NCI-H2107 treated with DMSO at 0.1 percent for 48 hours (cell line): Measurements from ENCODE around the gene LHPP.

Experiments
- DNase-seq: peaks from one replicate; lab custom pipeline; 2025; ENCODE audit not compliant: unreplicated experiment; lab: John Stamatoyannopoulos, UW

LHPP gene

GRCh38 chr10:124520558-124521428, 59.2 kb downstream of the LHPP start:
- no peak for DNase-seq

DNA sequence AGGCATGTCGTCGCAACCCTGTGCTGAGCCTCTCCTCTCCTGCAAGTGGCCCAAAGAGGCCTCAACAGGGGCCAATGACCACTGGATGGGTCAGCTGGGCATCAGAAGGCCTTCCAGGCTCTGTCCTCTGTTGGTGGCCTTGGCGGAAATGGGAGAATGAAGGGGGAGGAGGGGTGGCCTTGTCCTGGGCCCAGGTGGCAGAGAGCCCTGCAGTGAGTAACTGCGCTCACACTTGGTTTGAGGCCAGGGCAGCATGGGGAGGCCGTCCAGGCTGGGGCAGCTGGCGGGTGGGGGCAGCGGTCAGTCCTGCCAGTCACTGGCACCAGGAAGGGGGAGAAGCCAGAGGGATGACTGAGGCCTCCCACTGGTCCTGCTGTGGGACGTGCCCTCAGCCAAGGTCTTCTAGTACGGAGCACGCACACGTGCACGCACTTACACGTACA, 59.8 kb downstream of the LHPP start:
- DNase-seq: no peak

DNA sequence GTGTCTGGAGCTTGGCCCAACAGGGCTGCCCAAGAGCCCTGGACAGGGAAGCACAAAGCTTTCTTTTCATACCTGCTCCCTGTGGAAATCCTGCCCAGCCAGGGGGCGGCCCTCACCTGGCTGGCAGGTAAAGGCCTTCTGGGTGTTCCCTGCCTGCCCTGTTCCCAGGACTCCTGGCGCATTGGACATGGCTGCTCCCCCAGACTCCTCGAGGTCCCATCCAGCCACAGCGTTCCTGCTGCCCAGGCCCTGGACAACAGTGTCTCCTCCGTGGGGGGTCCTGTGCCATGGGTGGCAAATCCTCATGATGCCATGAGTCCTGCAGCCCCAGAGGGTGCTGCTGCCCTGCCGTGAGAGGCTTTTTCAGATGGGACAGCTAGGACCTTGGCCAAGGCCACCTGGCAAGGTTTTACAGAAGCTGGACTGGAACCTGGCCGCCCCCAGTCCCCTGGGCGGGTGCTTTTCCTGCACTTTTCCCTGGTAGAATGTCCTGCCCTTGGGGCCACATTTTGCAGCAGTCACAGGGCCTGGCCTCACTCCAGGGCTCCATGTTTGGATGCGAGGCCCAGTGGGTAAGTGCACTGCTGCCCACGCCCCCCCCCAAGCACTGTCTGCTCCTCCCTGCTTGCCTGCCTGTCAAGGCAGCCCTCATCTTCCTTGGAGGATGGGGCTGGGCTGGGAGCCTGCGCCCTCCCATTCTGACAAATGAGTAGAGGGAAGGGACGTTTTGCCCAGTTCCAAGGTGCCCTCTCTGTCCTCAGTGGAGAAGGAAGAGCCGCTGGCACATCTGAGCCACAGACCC, 60.7 kb downstream of the LHPP start:
- no peak for DNase-seq

DNA sequence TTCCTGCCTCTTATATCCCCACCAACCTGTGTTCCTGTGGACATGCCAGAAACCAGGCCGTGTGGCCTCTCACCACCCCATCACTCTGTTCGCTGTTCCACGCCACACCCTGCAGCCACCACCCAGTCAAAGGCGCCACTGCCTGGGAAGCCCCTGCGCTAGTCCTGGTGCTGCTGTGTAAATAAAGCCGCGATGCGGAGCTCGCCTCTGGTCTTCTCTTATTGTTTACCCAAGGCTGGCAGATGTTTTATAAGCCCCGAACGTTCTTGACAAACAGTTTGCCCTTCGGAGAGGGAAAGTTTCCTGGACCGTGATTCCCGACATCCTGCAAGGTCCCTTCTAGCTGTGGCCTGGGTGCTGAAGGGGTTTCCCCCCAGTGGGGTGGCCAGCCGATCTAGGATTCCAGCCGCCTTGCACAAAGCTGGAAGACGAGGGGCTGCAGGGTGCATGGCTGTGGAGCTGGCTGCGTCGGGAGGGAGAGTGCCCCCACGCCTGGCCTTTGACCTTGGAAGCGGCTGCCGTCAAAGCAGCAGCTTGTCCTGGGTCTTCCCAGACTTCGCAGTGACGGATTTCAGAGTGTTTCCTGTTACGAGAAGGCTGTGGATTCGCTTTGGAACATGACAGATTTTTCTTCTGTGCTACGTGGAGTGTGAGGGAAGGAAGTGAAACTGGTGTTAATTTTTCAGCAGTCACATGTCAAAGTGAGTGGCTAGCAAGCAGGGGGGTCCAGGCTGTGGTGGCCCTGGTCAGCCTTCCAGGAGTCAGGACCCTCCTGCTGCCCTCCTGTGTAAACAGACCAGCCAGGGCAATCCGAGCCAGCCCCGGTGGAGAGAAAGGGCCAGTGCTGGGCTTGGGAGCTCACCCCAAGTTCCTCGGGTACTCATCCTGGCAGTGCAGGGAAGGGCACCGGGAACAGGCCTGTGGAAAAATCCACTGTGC, 61.6 kb downstream of the LHPP start:
- DNase-seq: peak; percentile 6

GRCh38 chr10:124523901-124524300, 62.3 kb downstream of the LHPP start:
- DNase-seq: no peak

GRCh38 chr10:124524991-124525653, 63.5 kb downstream of the LHPP start:
- DNase-seq: no peak

DNA sequence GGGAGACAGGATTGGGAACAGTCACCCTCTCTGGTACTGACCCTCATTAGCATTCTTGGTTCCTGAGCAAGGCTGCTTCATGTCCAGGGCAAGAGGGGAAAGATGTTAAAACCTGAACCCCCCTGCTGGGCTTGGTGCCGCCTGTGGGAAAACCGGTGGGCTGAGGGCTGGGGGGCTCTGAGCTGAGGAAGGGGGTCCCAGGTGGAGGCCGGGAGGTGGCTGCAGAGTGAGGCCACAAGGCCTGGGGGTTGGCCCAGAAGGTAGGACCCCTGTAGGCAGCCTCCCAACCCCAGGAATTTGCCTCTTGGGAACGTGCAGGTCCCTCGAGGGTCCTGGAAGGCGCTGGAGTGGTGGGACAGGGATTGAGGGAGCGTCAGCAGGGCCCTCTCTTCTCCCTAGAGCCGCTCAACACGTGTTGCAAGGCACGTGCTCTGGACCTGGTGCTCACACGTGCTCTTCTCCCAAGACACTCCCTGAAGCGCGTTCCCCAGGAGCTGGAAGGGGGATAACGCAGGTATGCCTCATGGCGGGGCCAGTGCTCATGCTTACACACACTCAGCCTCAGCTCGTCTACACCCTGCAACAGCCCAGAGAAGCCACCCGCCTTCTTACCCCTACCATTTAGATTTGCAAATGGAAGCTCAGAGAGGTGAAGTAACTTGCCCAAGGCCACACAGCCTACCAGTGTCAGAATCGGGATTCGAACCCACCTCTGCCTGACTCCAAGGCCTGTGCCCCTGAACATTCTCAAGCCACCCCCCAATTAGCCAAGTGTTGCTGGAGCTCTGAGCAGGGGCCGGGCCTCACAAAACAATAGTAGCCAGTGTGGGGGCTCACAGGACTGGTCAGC, 64.4 kb downstream of the LHPP start:
- no peak for DNase-seq

DNA sequence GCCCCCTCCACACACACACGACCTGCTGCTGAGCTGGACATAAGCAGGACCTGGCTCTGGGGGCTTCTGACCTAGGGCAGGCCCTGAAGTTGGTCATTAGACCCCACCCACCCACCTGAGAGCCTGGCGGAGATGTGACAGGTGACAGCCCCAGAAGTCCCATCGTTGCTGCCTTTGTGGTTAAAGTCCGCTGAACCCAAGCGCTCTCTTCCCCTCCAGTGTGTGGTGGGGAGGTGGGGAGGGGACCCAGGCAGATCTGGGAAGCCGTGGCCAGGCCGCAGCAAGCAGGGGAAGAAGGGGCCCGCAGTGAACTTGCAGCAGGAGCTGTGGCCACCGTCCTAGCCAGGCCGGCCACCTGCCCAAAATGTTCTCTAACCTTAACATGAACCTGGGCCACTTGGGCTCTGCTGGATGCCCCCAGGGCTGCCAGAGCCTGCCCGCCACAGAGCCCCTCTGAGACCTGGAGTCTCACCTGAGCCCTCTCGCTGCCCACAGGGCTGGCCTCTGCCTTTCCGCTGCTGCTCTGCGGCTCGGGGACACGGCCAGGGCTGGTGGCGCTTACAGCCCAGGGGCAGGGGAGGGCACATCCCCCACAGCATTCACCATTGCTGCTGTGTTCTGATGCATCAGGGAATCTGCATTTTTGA, 65.1 kb downstream of the LHPP start:
- no peak for DNase-seq

GRCh38 chr10:124527874-124528395, 66.3 kb downstream of the LHPP start:
- no peak for DNase-seq

DNA sequence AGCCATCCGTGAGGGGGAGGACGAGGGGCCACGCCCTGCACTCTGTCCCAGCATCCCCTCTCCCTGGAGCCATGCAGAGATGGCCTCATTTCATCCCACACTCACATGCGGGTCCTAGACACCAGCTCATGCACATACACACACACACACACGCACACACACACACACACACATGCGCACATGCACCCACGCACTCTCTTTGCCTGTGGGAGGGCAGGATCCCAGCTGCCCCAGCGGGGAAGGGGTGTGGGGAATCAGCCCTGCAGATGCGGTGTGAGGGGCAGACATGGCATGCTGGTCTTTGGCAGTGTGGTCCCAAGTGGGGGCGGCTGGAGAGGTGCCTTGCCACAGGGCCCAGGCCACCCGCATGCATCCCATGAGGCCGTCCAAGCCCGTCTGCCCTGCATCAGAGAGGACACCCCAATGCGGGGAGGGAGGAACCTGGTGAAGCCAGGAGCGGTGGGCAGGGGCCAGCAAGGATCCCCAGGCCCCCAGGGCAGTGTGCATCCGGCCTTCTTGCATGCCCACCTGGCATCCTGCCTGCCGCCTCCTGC, 68.1 kb downstream of the LHPP start:
- DNase-seq: no peak

DNA sequence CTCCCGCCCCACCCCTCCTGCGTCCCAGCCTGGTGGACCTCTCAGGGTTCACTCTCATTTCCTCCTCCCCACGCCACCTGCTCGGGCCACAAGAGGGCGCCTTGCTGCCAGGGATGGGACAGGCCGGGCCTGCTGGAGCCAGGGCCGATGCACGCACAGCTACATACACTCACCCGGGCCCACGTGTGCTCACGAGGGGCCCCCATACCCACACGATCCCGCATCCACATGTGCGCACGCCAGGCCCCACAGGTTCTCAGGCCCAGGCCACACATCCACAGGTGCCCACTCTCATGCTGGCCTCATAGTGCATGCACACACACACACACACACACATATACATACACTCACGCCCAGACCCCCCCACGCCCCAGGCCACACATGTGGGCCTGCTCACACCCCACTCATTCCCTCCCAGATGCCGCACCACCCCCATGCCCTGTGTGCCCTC, 68.6 kb downstream of the LHPP start:
- peak; percentile 1 for DNase-seq

DNA sequence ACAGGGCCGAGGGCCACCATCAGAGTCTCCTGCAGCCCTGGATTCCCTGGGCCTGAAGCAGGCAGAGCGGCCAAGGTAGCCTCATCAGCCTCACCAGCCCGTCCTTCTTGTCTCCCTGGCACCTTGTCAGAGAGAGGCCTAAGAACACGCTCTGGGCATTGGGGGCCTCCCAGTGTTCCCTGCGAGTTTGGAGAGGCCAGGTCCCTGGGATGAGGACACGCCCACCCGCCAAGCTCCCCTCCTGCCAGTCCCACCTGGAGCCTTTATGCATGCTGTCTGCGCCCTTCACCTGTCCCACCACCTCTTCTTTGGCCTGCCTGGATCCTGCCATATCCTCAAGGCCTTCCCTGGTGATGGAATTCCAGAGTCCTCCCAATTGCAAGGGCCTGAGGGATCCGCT, 69.2 kb downstream of the LHPP start:
- DNase-seq: no peak

GRCh38 chr10:124532106-124532641, 70.6 kb downstream of the LHPP start:
- DNase-seq: no peak

DNA sequence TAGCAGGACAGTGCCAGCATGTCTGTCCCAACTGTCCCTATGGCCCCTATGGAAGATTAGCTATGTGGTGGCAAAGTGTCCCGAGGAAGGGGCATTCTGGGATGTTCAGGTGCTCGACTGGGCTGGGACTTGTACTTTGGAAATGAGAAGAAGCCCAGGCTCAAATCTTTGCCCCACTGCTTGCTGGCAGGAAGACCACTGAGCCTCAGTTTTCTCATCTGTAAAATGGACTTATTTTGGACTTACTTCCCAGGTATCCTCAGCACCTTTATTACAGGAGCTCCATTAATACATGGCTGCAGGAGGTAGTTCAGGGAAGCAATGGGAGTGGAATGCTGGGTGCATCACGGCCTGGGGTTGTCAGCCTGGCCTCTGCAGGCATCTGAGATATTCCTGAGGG, 71.2 kb downstream of the LHPP start:
- no peak for DNase-seq

DNA sequence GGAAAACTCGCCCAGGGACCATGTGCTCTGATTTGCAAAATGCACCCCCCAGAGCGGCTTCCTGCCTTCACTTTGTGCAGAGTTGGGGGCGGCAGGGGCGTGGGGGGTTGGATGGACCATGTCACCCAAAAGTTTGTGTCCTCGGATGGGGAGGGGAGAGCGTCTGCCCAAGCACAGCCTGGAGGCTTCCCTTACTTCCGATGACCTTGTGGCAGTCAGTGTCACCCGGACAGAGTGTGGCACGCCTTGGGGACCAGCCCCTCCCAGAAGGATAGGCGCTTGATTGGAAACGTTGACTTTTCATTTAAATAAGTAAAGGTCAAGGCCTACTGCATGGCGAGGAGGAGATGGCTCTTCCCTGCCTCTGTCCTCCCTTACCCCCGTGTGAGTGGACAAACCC, 71.6 kb downstream of the LHPP start:
- no peak for DNase-seq

GRCh38 chr10:124534231-124534798, 72.7 kb downstream of the LHPP start:
- DNase-seq: no peak

GRCh38 chr10:124534826-124535601, 73.4 kb downstream of the LHPP start:
- no peak for DNase-seq
